GM13976 (cell line): ENCODE data around the gene RETSAT.
"Not testable (repeated sequence)": the region's sequence is repeated elsewhere in the genome, so short reads cannot be mapped to it uniquely, and the experiment has no call there.

Experiments
- DNase-seq: peaks from one replicate; pipeline ENCODE4 v3.0.0; 2012; ENCODE audit warnings: low spot score
- CTCF ChIP-seq: IDR thresholded peaks from 2 replicates; pipeline ENCODE4 v1.5.1; 2012; ENCODE audit warnings: borderline replicate concordance, mild to moderate bottlenecking; ENCODE audit not compliant: insufficient read depth; ENCODE audit errors: extremely low read depth, missing control alignments, control extremely low read depth
- in situ Hi-C: fragments of 300-500 bp; cut with MboI; formaldehyde crosslinking; loops from one replicate; pipeline ENCODE4 v1.12.0; 2022; ENCODE audit warnings: low sequenced_read_pairs, mixed read lengths, inconsistent platforms; ENCODE audit not compliant: unreplicated experiment

RETSAT gene

GRCh38 chr2:85353876-85354285 lies 447 bp downstream of the RETSAT start:
- no peak for TF ChIP-seq CTCF
- in situ Hi-C loops = no loop called here
- no peak for DNase-seq

- in situ Hi-C loops = no loop called here
- DNase-seq = no peak
- TF ChIP-seq CTCF = no peak
Measured at GRCh38 chr2:85347599-85347998, 6.7 kb downstream of the RETSAT start.

DNA sequence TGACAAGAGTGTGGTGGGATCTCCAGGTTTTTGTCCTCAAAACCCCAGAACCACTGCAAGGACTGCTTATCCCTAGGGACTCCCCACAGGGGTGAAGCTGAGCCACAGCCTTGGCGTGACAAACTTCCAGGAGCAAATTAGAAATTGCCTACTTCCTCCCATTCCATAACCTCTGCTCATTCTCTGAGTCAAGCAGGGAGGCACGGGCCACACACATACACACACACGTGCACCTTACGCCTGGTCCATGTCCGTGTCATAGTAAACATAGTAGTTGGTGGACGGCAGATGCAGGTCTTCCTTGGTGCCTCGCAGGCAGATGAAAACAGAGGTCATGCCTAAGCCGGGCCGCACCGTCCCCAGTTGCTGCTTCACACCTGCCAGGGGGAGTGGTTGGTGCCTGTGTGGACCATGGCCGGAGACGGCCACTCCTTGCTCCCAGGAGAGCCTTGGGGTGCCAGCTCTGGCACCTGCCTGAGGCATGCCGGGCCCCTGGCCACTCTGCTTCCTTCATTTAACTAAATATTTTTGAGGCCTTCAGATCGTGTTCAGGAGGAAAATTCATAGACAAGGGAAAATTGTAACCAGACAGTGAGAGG lies 9.9 kb downstream of the RETSAT start:
- in situ Hi-C loops = no loop called here
- no peak for TF ChIP-seq CTCF
- DNase-seq = no peak

DNA sequence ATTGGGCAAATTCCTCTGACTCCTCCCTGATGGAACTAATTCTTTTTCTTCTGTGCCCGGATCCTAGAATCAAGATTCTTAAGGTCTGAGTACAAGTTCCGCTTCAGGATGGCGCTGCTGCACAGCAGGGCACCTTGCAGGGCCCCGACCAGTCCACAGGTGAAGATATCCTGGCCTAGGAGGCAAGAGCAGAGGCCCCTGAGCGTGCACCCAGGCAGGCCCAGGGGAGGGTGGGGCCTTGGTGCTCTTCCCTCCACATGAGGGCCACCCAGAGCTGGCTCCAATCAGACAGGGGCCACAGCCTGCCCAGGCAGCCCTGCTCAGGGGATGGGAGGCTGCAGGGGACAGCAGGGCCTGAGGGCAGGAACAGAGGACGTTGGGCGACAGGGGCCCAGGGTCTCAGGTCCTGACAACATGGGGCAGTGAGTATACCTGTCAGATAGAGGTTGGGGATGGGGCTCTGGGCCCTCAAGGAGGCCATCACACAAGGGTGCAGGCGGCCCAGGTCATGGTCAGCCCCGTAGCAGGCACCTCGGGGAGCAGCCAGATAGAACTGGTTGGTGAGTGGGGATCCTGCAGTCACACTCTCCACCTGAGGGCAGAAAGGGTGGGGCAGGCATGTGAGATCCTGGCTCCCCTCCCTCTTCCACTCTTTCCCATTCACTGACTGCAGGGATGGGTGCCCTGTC lies 11.0 kb downstream of the RETSAT start:
- DNase-seq, in situ Hi-C loops: not testable (repeated sequence)

GRCh38 chr2:85342156-85342555 lies 12.2 kb downstream of the RETSAT start:
- no peak for DNase-seq
- TF ChIP-seq CTCF = no peak
- in situ Hi-C loops = no loop called here

DNA sequence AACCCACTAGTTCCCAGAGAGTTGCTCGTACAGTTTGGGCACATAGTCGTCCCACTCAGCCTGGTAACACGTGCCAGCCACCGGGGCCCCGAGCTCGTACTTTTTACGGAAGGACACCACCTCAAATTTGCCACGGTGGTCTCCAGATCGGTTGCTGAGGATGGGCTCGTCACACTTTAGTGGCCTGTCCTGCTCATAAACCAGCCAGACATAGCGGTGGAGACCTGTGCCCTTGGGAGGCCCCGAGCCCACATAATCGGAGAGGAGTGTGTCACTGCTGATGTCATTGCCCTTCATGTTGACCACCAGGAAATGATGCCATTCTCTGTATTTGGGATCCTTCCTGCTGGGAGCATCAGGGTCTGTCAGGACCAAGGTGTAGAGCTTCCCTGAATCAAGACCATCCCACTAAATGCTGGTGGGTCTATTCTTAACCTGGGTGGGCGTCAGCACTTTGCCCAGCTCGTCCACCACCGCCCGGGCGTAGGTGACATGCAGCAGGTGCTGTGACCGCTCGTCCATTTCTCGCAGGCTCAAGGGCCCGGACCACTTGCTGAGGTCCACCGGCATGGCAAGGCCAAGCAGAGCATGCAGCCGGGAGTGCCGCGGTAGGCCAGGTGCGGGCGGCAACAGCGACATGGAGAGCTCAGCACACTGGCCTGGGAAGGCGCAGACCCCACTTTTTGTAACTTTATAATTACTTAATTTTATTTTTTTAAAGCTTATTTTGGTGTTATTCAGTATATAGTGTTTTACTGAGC lies 12.9 kb downstream of the RETSAT start:
- in situ Hi-C loops = no loop called here
- no peak for TF ChIP-seq CTCF

More for the DNA sequence above, 12.9 kb downstream of the RETSAT start:
- DNase-seq = no peak
